Umbilical cord (tissue), 2 donors: ENCODE data around the gene CGB7. TPM values are rescaled to one million over a fixed set of nuclear protein-coding genes. Genes with fewer than 3 reads are reported as not detected.
"Not testable (repeated sequence)": the region's sequence is repeated elsewhere in the genome, so short reads cannot be mapped to it uniquely, and the experiment has no call there.

Experiments
- DNase-seq: peaks from one replicate; pipeline ENCODE4 v3.0.0-alpha.2; 2015; ENCODE audit warnings: low spot score
- total RNA-seq: library from RNA; depleted of rRNA; stranded (reverse); fragments of >200 nt; gene quantifications from one replicate; pipeline ENCODE4 v1.2.3, GENCODE V29; 2014; ENCODE audit warnings: low replicate concordance; ENCODE audit not compliant: insufficient read depth

CGB7 gene
- total RNA-seq, 1 donor from 2014 or later, result not detected

DNA sequence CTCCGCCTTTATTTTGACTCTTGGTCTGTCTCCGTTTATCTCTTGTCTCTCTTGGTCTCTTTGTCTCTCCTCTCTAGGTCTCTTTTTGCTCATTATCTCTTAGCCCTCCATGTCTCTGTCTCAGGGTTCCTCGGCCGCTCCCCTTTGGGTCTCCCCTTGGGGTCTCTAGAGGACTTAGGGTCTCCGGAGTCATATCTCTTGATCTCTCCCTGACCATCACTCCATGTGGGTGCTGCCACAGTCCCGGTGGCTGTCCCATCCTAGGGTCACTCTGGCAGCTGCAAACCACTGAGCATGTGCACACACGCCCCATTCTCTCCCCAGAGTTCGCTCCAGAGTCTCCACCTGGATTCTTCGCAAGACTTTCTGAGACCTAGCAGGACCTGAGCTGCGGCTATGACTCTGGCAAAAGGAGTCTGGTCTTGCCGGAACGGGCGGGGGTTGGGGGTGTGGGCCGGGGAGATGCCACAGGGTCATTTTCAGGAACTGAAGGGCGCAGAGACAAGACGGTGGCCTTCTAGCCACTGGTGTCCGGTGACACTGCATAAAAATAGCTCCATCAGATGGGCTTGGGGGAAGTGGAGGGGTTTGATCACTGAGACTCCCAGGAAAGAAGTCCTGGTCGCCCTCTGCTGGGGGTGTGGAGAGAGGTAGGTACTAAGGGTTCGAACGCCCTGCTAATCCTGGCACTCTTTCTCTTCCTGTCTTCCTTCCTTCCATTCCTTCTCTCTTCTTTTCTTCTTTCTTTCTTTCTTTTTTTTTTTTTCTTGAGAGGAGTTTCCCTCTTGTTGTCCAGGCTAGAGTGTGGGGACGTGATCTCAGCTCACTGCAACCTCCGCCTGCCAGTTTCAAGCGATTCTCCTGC, 16.2 kb upstream of the CGB7 start:
- no peak for DNase-seq

DNA sequence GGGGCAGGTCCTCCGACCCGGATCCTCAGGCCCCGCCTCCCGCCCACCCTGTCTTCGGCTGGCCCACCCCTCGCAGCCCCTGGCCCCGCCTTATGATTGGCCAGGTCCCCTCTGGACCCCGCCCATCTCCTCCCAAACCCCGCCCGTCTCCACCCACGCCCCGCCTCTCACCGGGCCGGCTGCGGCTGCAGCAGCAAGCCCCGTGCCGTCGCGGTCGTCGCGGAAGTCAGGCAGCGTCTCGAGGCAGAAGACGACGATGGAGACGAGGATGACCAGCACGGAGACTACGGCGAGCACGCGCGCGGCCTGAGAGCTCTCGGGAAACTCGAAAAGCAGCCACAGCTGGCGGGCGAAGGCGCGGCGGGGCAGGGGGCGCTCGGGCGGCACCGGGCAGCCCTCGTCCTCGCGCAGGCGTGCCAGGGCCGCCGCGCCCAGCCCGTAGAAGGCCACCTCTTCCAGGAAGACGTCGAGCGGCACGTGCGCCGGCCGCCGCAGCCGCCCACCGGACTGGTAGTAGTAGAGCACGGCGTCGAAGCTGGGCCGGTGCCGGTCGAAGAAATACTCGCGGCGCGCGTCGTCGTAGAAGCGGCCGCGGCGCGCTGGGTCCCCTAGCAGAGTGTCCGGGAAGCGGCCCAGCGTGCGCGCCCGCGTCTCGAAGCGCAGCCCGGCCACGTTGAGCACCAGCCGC, 14.5 kb upstream of the CGB7 start:
- no peak for DNase-seq

- no peak for DNase-seq
Measured at GRCh38 chr19:49070416-49070815, 12.9 kb upstream of the CGB7 start.

GRCh38 chr19:49069026-49069425, 11.5 kb upstream of the CGB7 start:
- no peak for DNase-seq

DNA sequence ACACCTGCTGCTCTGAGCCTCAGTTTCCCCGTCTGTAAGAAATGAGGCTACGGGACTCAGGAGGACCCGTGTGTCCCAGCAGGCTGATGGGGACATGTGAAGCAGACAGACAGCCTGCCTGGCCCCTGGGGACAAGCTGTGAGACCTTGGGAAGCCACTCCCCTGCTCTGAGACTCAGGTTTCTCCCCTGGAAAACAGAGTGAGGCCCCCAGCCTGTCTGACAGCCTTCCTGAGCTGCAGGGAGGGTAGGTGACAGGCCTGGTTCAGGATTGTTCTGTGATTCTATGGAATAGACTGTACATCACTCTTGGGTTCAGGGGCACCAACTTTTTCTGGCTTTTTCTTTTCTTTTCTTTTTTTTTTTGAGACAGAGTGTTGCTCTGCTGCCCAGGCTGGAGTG, 10.0 kb upstream of the CGB7 start:
- DNase-seq, result peak; percentile 19

- DNase-seq, result no peak
Measured at GRCh38 chr19:49065905-49066512, 8.5 kb upstream of the CGB7 start.

DNA sequence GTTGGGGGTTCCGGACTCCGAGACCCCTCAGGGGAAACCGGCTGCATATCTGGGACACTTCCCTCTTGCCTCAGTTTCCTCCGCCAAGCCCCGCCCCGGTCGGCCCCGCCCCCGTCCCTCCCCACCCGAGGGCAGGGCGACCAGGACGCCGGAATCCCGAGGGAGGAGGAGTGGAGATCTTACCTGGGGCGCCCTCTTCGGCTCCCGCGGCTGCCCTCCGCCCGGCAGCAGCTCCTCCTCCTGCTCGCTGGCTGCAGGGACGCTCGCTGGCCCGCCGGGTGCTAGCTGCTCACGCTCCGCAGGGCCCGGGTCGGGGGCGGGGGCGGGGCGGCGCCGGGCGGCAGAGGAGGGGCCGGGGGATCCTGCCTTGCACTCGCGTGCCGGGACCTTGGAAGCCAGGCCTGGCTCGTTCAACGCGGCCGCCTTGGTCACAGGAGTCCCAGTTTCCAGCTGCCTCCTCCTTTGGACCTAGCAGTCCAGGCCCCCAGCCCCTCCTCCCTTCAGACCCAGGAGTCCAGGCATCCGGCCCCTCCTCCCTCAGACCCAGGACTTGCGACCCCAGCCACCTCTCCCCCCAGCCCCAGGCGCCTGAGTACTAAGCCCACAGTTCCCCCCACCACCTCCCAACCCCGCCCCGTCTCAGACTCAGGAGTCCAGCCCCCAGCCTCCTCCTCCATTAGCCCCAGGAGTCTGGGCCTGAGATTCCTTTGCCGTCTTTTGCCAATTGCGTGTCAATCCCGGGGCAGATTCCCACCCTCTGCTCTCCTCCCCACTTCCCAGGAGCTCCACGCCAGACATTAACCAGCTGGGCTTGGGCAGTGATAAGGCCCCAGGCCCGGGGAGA, 7.4 kb upstream of the CGB7 start, which contains the start of gene NTF4:
Gene NTF4 (minus strand): TSS at position 51 of the 844 bp plus-strand sequence. CDS start 2,821 bp downstream, outside the sequence.
- DNase-seq, result peak; percentile 64

GRCh38 chr19:49064029-49064629, 6.6 kb upstream of the CGB7 start:
- peak; percentile 61 for DNase-seq

DNA sequence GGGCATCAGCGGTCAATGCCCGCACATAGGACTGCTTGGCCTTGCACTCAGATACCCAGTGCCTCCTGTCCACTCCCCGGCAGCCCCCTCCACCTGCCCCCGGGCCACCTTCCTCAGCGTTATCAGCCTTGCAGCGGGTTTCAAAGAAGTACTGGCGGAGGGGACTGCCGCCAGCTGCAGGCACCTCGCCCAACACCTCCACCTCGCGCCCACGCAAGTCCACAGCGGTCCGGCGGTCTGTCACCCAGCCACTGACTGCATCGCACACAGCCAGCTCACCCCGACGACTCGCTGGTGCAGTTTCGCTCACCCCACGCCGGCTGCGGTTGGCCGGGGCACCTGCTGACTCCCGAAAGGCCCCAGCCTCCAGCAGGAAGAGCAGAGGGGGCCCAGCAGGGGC, 3.9 kb upstream of the CGB7 start:
- no peak for DNase-seq

GRCh38 chr19:49061000-49061399, 3.5 kb upstream of the CGB7 start:
- no peak for DNase-seq

DNA sequence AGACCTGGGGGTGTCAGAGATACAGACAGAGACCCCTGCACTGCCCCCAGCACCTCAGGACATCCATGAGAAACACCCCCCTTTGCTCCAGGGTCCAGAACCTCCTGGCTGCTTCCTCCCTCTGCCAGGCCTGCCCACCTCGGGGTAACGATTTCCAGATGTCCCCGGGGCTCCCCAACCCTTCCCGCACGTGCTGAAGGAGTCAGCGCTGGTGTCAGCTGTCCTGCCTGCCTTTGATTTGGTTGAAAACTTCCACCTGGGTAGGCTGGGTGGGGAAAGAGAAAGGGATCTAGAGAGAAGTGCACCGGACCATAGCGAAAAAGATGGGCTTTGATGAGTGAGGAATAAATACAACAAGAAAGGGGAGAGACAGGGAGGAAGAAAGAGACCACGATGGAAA, 1.5 kb upstream of the CGB7 start:
- no peak for DNase-seq

GRCh38 chr19:49058562-49058961, 1.0 kb upstream of the CGB7 start:
- no peak for DNase-seq

GRCh38 chr19:49056902-49057596, 500 bp downstream of the CGB7 start:
- DNase-seq, result not testable (repeated sequence)

DNA sequence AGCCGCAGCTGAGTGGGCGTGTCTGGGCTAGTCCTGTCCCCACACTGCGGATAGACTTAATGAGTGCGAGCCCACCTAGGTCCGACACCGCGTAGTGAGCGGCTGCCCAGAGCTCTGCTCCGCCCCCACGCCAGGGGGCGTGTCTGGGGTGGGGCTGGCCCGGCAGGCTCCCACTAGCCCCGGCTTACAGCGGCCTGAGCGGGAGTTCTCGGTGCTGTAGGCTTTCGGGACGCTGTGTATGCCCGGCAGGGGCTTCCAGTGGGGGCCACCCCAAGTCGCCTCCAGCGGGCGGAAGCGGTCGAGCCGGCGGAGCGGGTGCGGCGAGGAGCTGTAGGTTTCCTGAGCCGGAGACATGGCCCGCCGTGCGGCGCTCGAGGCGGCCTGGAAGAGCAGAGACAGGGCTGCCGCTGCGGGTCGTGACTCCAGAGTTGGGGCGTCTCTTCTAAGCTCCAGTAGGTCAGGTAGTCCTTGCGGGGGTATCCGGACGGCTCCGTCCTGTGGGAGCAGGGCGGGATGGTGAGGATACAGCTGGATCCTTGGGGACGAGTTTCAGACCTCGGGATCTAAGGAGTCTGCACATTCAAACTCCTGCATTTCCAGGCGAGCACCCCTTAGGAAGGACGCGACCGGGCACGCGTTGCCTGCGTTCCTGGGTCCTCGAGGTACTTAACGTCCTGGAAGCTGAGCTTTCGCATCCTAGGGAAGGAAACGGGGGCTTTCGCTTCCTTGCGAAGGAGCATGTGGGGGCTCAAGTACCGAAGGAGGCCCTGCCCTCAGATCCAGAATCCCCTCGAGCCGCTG, 1.2 kb downstream of the CGB7 start:
- DNase-seq, result peak; percentile 36

GRCh38 chr19:49050376-49051033, 7.0 kb downstream of the CGB7 start:
- not testable (repeated sequence) for DNase-seq

DNA sequence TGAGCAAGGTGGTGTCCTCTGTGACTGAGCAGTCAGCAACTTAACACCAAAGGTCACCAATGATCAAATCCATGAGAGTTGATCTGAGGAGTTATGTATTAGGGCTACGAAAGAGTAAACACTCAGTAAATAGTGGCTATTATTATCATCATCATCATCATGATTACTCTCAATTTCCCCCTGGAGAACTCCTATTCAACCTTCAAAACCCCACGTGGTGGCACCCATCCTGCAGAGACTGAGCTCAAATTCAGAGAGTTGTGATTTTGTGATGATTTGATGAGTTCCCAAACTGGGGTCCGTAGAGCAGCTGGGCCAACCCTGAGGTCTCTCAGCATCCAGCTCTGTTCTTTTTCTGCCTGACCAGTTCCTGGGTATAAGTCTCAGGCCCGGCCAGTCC, 7.7 kb downstream of the CGB7 start:
- DNase-seq, result not testable (repeated sequence)

DNA sequence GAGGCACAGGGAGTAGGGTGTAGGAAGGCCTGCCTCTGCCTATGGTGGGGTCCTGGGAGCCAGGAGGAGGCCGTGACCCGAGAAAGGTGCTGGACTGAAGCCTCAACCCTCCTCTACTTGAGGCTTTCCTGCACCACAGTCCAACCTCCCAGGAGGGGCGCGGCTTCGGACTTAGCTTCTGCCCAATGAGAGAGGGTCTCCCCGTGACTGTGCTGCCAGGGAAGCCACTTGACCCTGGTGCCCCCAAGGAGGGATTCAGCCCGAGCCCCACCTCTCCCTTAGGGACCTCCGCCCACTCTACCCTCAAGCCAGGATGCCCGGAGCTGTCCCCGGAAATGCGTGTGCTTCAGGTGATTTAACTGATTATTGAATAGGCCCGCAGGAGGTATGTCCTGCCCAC, 8.5 kb downstream of the CGB7 start, which contains the start of gene CGB8:
Gene CGB8 (minus strand): TSS at position 101 of the 400 bp plus-strand sequence. CDS start 372 bp downstream, outside the sequence.
- not testable (repeated sequence) for DNase-seq

DNA sequence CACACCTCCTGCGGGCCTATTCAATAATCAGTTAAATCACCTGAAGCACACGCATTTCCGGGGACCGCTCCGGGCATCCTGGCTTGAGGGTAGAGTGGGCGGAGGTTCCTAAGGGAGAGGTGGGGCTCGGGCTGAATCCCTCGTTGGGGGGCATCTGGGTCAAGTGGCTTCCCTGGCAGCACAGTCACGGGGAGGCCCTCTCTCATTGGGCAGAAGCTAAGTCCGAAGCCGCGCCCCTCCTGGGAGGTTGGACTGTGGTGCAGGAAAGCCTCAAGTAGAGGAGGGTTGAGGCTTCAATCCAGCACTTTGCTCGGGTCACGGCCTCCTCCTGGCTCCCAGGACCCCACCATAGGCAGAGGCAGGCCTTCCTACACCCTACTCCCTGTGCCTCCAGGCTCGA, 14.0 kb downstream of the CGB7 start, which contains the start of gene CGB5:
Gene CGB5 (plus strand): TSS at position 301 of the 400 bp plus-strand sequence. CDS start 362 bp downstream, outside the sequence.
- not testable (repeated sequence) for DNase-seq

DNA sequence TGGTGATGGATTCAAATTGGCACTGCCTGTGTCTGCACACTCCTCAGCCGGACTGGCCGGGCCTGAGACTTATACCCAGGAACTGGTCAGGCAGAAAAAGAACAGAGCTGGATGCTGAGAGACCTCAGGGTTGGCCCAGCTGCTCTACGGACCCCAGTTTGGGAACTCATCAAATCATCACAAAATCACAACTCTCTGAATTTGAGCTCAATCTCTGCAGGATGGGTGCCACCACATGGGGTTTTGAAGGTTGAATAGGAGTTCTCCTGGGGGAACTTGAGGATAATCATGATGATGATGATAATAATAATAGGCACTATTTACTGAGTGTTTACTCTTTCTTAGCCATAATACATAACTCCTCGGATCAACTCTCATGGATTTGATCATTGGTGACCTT, 14.9 kb downstream of the CGB7 start:
- not testable (repeated sequence) for DNase-seq
